K562 (cell line): ENCODE results near the gene TTC13. TPM values are rescaled to one million over a fixed set of nuclear protein-coding genes. Genes with fewer than 3 reads are reported as not detected.

Source experiments
- CCNT2 ChIP-seq: IDR thresholded peaks from 2 replicates; pipeline ENCODE4 v1.6.1; 2011; ENCODE audit warnings: borderline replicate concordance, low read depth, mild to moderate bottlenecking, moderate library complexity, mixed read lengths, low read length; ENCODE audit not compliant: insufficient read length; ENCODE audit errors: extremely low read depth
- CXXC5 ChIP-seq: fragments of 250-450 bp; sonication (Bioruptor Pico); IDR thresholded peaks from 2 replicates; pipeline ENCODE4 v1.8.0; 2022; ENCODE audit warnings: inconsistent platforms, mild to moderate bottlenecking, moderate library complexity
- ETS1 ChIP-seq: conservative IDR thresholded peaks from 2 replicates; pipeline ENCODE4 v1.6.1; 2011; ENCODE audit warnings: low read depth, mild to moderate bottlenecking, low read length; ENCODE audit not compliant: control insufficient read depth
- HDAC6 ChIP-seq: IDR thresholded peaks from 2 replicates; pipeline ENCODE4 v1.6.1; 2012; ENCODE audit warnings: low read depth, mild to moderate bottlenecking, control low read depth, inconsistent platforms, low read length, moderate library complexity
- PHB ChIP-seq: fragments of 250-450 bp; sonication (Bioruptor Pico); IDR thresholded peaks from 2 replicates; pipeline ENCODE4 v1.5.0; 2021
- PHF8 ChIP-seq: fragments of 200-600 bp; sonication (generic); IDR thresholded peaks from 2 replicates; pipeline ENCODE4 v1.6.1; 2012; ENCODE audit warnings: mixed run types, mild to moderate bottlenecking, inconsistent platforms, low read length, moderate library complexity, borderline replicate concordance
- POLR2H ChIP-seq: IDR thresholded peaks from 2 replicates; pipeline ENCODE4 v1.6.1; 2016; ENCODE audit warnings: missing genetic modification characterization, low read depth, mild to moderate bottlenecking, control low read depth, missing compliant biosample characterization, moderate library complexity
- RB1 ChIP-seq: fragments of 450-650 bp; IDR thresholded peaks from 2 replicates; pipeline ENCODE4 v1.6.1; 2017; ENCODE audit warnings: low read depth, mild to moderate bottlenecking
- SAP30 ChIP-seq: fragments of 200-600 bp; sonication (generic); IDR thresholded peaks from 2 replicates; pipeline ENCODE4 v1.6.1; 2012; ENCODE audit warnings: borderline replicate concordance, low read depth, mild to moderate bottlenecking, moderate library complexity, low read length, control low read depth, inconsistent platforms; ENCODE audit not compliant: insufficient read depth, poor library complexity, severe bottlenecking
- SRSF3 ChIP-seq: fragments of 200-400 bp; formaldehyde crosslinking; IDR thresholded peaks from 2 replicates; pipeline ENCODE4 v1.6.1; 2016; ENCODE audit warnings: mild to moderate bottlenecking, low read length, moderate library complexity; ENCODE audit not compliant: insufficient read depth
- SUPT5H ChIP-seq: fragments of 450-650 bp; IDR thresholded peaks from 2 replicates; pipeline ENCODE4 v1.6.1; 2016
- TBP ChIP-seq: optimal IDR thresholded peaks from 2 replicates; pipeline ENCODE3; 2011; ENCODE audit warnings: low read depth, low read length, improper control_type of control experiment
- ZFX ChIP-seq: sonication (generic); formaldehyde crosslinking; IDR thresholded peaks from 2 replicates; pipeline ENCODE4 v1.8.0; 2022; ENCODE audit warnings: mild to moderate bottlenecking, missing genetic modification reagents, moderate library complexity
- ZNF395 ChIP-seq: fragments of 200-800 bp; sonication (Bioruptor generic); IDR thresholded peaks from 2 replicates; pipeline ENCODE4 v1.6.1; 2017; ENCODE audit warnings: missing genetic modification characterization, missing compliant biosample characterization
- polyA plus RNA-seq, 8 experiments: library from polyadenylated mRNA; depleted of rRNA in 4 of 8; stranded (reverse) in 5 of 8; unstranded in 3 of 8; fragments of >200 nt; fragmentation: Nextera tagmentation in 2 of 8; fragmentation: Illumina TruSeq in 1 of 8; extraction: Ambion mirVana in 2 of 8; extraction: Trizol in 1 of 8; gene quantifications; 2 replicates each; pipeline versions ENCODE4 v1.2.1 to v1.2.3, GENCODE V29; 2011 to 2014; ENCODE audit warnings: inconsistent platforms in 1 of 8, missing spikeins in 1 of 8
- total RNA-seq, 7 experiments: library from RNA; depleted of rRNA in 6 of 7; stranded (reverse); fragments of >200 nt in 6 of 7; fragmentation: Illumina TruSeq in 2 of 7; extraction: Trizol in 2 of 7; gene quantifications; 2 replicates each; pipeline versions ENCODE4 v1.2.1 to v1.2.3, GENCODE V29; 2011 to 2021; ENCODE audit warnings: low replicate concordance in 1 of 7
- TF ChIP-seq, protein P1 (sequence below): sonication (generic); formaldehyde crosslinking; IDR thresholded peaks from 2 replicates; pipeline ENCODE4 v1.8.0; 2022; ENCODE audit warnings: mild to moderate bottlenecking, missing genetic modification reagents, borderline replicate concordance
- TF ChIP-seq, protein P2 (sequence below), 2 experiments: IDR thresholded peaks; 2 replicates each; pipeline ENCODE4 v1.6.1; 2011; ENCODE audit warnings: borderline replicate concordance in 1 of 2, control low read depth in 1 of 2, low read depth in 1 of 2, low read length in 1 of 2, mild to moderate bottlenecking in 1 of 2, mixed read lengths in 1 of 2, moderate library complexity in 1 of 2; ENCODE audit not compliant: insufficient read depth in 1 of 2, insufficient read length in 1 of 2, poor library complexity in 1 of 2, severe bottlenecking in 1 of 2; ENCODE audit errors: extremely low read depth in 1 of 2
- TF ChIP-seq, protein P3 (sequence below), 3 experiments: IDR thresholded peaks in 2 of 3; conservative IDR thresholded peaks in 1 of 3; 2 replicates each; pipeline ENCODE4 v1.5.1; 2011 to 2012; ENCODE audit warnings: low read length in 3 of 3, mild to moderate bottlenecking in 3 of 3, control low read depth in 2 of 3, improper control_type of control experiment in 1 of 3, inconsistent platforms in 1 of 3, low read depth in 1 of 3, mixed read lengths in 1 of 3, moderate library complexity in 1 of 3; ENCODE audit not compliant: insufficient read depth in 2 of 3

Gene TTC13
- total and polyA plus RNA-seq, 9 of the 15 experiments (the other 6 are each of a cell fraction or from before 2014, with no cell fraction given): 1.7 to 13.8 (median 9.6) TPM

- TF ChIP-seq, protein P1, sequence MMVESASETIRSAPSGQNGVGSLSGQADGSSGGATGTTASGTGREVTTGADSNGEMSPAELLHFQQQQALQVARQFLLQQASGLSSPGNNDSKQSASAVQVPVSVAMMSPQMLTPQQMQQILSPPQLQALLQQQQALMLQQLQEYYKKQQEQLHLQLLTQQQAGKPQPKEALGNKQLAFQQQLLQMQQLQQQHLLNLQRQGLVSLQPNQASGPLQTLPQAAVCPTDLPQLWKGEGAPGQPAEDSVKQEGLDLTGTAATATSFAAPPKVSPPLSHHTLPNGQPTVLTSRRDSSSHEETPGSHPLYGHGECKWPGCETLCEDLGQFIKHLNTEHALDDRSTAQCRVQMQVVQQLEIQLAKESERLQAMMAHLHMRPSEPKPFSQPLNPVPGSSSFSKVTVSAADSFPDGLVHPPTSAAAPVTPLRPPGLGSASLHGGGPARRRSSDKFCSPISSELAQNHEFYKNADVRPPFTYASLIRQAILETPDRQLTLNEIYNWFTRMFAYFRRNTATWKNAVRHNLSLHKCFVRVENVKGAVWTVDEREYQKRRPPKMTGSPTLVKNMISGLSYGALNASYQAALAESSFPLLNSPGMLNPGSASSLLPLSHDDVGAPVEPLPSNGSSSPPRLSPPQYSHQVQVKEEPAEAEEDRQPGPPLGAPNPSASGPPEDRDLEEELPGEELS: peak; percentile 34; the same call in 1 of the 2 replicates
- TF ChIP-seq ETS1: peak; percentile 51; the same call in 1 of the 2 replicates
- TF ChIP-seq SAP30: peak; percentile 48
- TF ChIP-seq PHF8: peak; percentile 81
- TF ChIP-seq CCNT2: peak; percentile 35
- TF ChIP-seq RB1: peak; percentile 80
- TF ChIP-seq PHB (CRISPR knock-in tag): no peak
- TF ChIP-seq SUPT5H: peak; percentile 51; the same call in 1 of the 2 replicates
- peak; percentile 75 for TF ChIP-seq CXXC5 (CRISPR knock-in tag)
- TF ChIP-seq, protein P2, sequence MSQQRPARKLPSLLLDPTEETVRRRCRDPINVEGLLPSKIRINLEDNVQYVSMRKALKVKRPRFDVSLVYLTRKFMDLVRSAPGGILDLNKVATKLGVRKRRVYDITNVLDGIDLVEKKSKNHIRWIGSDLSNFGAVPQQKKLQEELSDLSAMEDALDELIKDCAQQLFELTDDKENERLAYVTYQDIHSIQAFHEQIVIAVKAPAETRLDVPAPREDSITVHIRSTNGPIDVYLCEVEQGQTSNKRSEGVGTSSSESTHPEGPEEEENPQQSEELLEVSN (IDR thresholded peaks at IDR 0.05; ENCODE audit: borderline replicate concordance in 1 of 2, extremely low read depth in 1 of 2, insufficient read depth in 1 of 2, insufficient read length in 1 of 2, low read depth in 1 of 2, low read length in 1 of 2, poor library complexity in 1 of 2, severe bottlenecking in 1 of 2): peak; percentile 51 to 73
- TF ChIP-seq HDAC6: no peak
- peak; percentile 36; the same call in 1 of the 2 replicates for TF ChIP-seq ZNF395 (CRISPR knock-in tag)
- no peak for TF ChIP-seq POLR2H (tag)
- TF ChIP-seq ZFX (CRISPR knock-in tag): peak; percentile 82
- 0 out of 2 replicates have a peak, but pooled peaks have one; percentile 56 for TF ChIP-seq SRSF3
- TF ChIP-seq, protein P3, sequence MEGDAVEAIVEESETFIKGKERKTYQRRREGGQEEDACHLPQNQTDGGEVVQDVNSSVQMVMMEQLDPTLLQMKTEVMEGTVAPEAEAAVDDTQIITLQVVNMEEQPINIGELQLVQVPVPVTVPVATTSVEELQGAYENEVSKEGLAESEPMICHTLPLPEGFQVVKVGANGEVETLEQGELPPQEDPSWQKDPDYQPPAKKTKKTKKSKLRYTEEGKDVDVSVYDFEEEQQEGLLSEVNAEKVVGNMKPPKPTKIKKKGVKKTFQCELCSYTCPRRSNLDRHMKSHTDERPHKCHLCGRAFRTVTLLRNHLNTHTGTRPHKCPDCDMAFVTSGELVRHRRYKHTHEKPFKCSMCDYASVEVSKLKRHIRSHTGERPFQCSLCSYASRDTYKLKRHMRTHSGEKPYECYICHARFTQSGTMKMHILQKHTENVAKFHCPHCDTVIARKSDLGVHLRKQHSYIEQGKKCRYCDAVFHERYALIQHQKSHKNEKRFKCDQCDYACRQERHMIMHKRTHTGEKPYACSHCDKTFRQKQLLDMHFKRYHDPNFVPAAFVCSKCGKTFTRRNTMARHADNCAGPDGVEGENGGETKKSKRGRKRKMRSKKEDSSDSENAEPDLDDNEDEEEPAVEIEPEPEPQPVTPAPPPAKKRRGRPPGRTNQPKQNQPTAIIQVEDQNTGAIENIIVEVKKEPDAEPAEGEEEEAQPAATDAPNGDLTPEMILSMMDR (IDR thresholded peaks at IDR 0.05 in 2 of 3, conservative IDR thresholded peaks at IDR 0.05 in 1 of 3; ENCODE audit: insufficient read depth in 2 of 3, low read depth in 1 of 3, low read length in 3 of 3): no peak
- TF ChIP-seq TBP: peak; percentile 20
These were observed 110.5 kb downstream of the TTC13 start, which contains the start of gene C1orf198 (continued) for GRCh38 chr1:230867903-230868735.
